ENCODE results near the gene EFCAB11. TPM values are rescaled to one million over a fixed set of nuclear protein-coding genes. Genes with fewer than 3 reads are reported as not detected.

The EFCAB11 gene
- total RNA-seq, 1 experiment from 2014 or later, result 36.2 TPM

DNA sequence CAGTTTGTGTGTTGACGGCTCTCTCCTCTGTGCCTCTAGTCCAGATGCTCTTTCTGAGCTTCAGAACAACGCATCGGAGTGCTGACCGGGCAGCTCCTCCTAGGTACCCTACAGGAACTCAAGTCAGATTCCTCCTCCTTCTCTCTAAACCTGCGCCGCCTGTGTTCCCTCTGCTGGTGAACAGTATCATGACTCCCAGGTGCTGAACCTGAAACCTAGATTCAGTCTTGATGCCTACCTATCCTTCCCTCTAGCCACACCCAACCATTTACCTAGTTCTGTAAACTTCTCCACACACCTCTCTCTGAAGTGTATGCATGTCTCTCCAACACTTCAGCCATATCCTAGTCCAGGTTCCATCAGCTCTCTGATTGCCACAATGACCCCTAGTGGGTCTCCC lies 112.7 kb downstream of the EFCAB11 start:
- peaks cover 7% of the 10 kb centered on the region for H3K4me1 Mint-ChIP-seq (ENCODE audit: low read depth, unreplicated experiment)
- TF ChIP-seq, protein P1, sequence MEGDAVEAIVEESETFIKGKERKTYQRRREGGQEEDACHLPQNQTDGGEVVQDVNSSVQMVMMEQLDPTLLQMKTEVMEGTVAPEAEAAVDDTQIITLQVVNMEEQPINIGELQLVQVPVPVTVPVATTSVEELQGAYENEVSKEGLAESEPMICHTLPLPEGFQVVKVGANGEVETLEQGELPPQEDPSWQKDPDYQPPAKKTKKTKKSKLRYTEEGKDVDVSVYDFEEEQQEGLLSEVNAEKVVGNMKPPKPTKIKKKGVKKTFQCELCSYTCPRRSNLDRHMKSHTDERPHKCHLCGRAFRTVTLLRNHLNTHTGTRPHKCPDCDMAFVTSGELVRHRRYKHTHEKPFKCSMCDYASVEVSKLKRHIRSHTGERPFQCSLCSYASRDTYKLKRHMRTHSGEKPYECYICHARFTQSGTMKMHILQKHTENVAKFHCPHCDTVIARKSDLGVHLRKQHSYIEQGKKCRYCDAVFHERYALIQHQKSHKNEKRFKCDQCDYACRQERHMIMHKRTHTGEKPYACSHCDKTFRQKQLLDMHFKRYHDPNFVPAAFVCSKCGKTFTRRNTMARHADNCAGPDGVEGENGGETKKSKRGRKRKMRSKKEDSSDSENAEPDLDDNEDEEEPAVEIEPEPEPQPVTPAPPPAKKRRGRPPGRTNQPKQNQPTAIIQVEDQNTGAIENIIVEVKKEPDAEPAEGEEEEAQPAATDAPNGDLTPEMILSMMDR (IDR thresholded peaks at IDR 0.05; ENCODE audit: insufficient read depth in 1 of 2, low read depth in 1 of 2, low read length in 1 of 2, severe bottlenecking in 1 of 2, unreplicated experiment in 1 of 2), result no peak
- no peaks in the 10 kb centered on the region for H3K36me3 ChIP-seq (ENCODE audit: control insufficient read depth, insufficient read depth, low read length)
- H3K4me3 Mint-ChIP-seq (ENCODE audit: unreplicated experiment), result no peak overlapping the region
- H3K36me3 Mint-ChIP-seq (ENCODE audit: insufficient read depth, unreplicated experiment), result no peaks in the 10 kb centered on the region
- ChIA-PET POLR2A (no interaction called here), CTCF (interaction anchor here (0.6 kb wide), 1 partner anchor 473 kb away, joined by 3 read pairs; no protein-coding TSS in a partner anchor)
- no peaks in the 10 kb centered on the region for H3K27me3 ChIP-seq (replicated peaks; ENCODE audit: control insufficient read depth, insufficient read depth, low read length)
- intact Hi-C loops (cut with micrococcal nuclease; ENCODE audit: unreplicated experiment), result no loop called here
- no peak overlapping the region for H3K27ac Mint-ChIP-seq (ENCODE audit: unreplicated experiment)
- H3K9me3 Mint-ChIP-seq (ENCODE audit: unreplicated experiment), result peaks cover 7% of the 10 kb centered on the region
- BruUV-seq (replicated peaks), result no TSS peak
- no peaks in the 10 kb centered on the region for H3K27me3 Mint-ChIP-seq (ENCODE audit: insufficient read depth, unreplicated experiment)
- no peak overlapping the region for H3K4me3 ChIP-seq (ENCODE audit: low read depth, low read length)
- no peak for DNase-seq
- no peaks in the 10 kb centered on the region for H3K9me3 ChIP-seq
- peaks cover 43% of the 10 kb centered on the region for H3K4me1 ChIP-seq

DNA sequence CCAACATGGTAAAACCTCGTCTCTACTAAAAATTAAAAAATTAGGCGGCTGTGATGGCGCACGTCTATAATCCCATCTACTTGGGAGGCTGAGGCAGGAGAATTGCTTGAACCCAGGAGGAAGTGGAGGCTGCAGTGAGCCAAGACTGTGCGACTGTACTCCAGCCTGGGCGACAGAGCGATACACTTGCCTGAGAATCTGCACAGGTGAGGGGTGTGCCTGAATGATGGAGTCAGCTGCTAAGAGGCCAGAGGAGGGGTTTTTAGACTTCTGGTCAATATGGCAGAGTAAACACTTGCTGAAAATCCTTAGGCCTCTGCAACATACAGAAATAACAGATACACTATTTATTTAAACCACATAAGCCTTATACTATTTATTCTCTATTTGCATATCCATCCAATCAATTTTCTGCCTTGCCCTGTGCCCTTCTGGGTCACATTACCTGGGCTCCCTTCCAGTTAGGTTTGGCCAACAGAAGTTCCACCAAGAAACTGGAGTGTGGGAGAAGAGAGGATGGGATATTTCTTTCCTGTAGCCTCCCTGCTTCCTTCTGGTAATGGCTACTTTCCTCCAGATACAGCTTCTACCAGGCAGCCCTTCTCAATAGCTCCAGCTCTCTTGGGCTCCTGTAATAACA lies 117.6 kb downstream of the EFCAB11 start:
- POLR2A ChIA-PET, result no interaction called here
- no peak overlapping the region for H3K4me3 Mint-ChIP-seq (ENCODE audit: unreplicated experiment)
- intact Hi-C loops (cut with micrococcal nuclease; ENCODE audit: unreplicated experiment), result no loop called here
- Histone ChIP-seq H3K36me3 (ENCODE audit: control insufficient read depth, insufficient read depth, low read length) (no peaks in the 10 kb centered on the region), H3K9me3 (no peaks in the 10 kb centered on the region), H3K27me3 (replicated peaks; ENCODE audit: control insufficient read depth, insufficient read depth, low read length) (no peaks in the 10 kb centered on the region), H3K4me3 (ENCODE audit: low read depth, low read length) (no peak overlapping the region), H3K4me1 (peaks cover 15% of the 10 kb centered on the region)
- CTCF ChIA-PET, result no interaction called here
- H3K36me3 Mint-ChIP-seq (ENCODE audit: insufficient read depth, unreplicated experiment), result peaks cover 6% of the 10 kb centered on the region
- TF ChIP-seq, protein P1 (IDR thresholded peaks at IDR 0.05; ENCODE audit: insufficient read depth in 1 of 2, low read depth in 1 of 2, low read length in 1 of 2, severe bottlenecking in 1 of 2, unreplicated experiment in 1 of 2), result no peak
- DNase-seq, result no peak
- H3K27me3 Mint-ChIP-seq (ENCODE audit: insufficient read depth, unreplicated experiment), result no peaks in the 10 kb centered on the region
- peaks cover 16% of the 10 kb centered on the region for H3K4me1 Mint-ChIP-seq (ENCODE audit: low read depth, unreplicated experiment)
- no peak overlapping the region for H3K27ac Mint-ChIP-seq (ENCODE audit: unreplicated experiment)
- no peaks in the 10 kb centered on the region for H3K9me3 Mint-ChIP-seq (ENCODE audit: unreplicated experiment)
- no TSS peak for BruUV-seq (replicated peaks)

DNA sequence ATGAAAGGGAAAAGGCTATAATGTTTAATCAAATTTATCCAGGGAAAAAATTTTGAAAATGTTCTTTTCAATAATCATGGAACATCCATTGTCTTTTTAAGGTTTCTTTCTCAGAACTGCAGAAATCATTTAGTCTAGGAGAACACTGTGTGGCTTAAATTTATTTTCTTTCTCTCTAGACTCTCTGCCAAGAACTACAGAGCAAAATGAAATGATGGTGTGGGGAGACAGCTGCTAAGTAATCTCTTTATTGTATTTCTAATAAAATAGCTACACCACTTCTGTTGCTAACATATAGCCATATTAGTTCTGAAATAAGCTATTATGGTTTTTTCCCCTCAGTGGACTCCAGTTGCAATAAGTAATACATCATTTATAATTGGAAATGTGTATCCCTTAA lies 120.9 kb downstream of the EFCAB11 start:
- TF ChIP-seq, protein P1 (IDR thresholded peaks at IDR 0.05; ENCODE audit: insufficient read depth in 1 of 2, low read depth in 1 of 2, low read length in 1 of 2, severe bottlenecking in 1 of 2, unreplicated experiment in 1 of 2), result no peak
- Histone ChIP-seq H3K27me3 (replicated peaks; ENCODE audit: control insufficient read depth, insufficient read depth, low read length) (no peaks in the 10 kb centered on the region), H3K36me3 (ENCODE audit: control insufficient read depth, insufficient read depth, low read length) (no peaks in the 10 kb centered on the region), H3K4me1 (peaks cover 13% of the 10 kb centered on the region), H3K9me3 (no peaks in the 10 kb centered on the region), H3K4me3 (ENCODE audit: low read depth, low read length) (no peak overlapping the region)
- CTCF ChIA-PET, result no interaction called here
- no TSS peak for BruUV-seq (replicated peaks)
- intact Hi-C loops (cut with micrococcal nuclease; ENCODE audit: unreplicated experiment), result no loop called here
- Mint-ChIP-seq H3K9me3 (ENCODE audit: unreplicated experiment) (no peaks in the 10 kb centered on the region), H3K36me3 (ENCODE audit: insufficient read depth, unreplicated experiment) (peaks cover 6% of the 10 kb centered on the region), H3K4me1 (ENCODE audit: low read depth, unreplicated experiment) (peaks cover 16% of the 10 kb centered on the region), H3K4me3 (ENCODE audit: unreplicated experiment) (no peak overlapping the region), H3K27ac (ENCODE audit: unreplicated experiment) (no peak overlapping the region), H3K27me3 (ENCODE audit: insufficient read depth, unreplicated experiment) (no peaks in the 10 kb centered on the region)
- DNase-seq, result no peak
- POLR2A ChIA-PET, result no interaction called here
